Measurements from ENCODE around the gene NID2.

Gene NID2

DNA sequence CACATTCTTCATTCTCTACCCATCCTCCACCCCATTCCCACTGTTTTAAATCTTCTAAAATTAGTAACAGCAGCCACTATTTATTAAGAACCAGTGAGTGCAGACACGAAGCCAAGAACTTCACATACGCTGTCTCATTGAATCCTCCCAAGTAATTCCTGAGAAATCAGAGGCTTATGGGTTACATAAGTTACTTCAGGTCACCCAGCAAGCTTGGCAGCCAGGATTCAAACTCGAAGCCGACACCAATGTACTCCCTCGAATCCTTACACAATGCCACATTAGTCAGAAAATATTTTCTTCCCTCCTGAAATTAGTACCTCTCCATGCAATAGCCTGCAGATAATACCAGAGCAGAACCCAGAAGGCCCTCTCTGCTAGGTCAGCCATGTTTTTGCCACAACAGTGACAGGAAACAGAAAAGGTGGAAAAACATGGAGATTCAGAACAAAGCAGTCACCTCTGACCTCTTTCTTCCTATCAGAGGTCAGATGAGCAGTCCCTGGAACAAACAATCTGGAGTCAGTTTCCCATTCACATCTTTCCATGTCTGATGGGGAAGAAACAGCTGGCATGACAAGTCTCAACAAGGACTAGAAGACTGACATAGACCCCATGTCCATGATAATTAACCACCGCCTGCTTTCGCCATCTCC, 16.4 kb downstream of the NID2 start:
- peak; percentile 96 for DNase-seq

- peak; percentile 94 for DNase-seq
Observed at GRCh38 chr14:52051871-52052270, 17.0 kb downstream of the NID2 start.

- no peak for DNase-seq
Observed at GRCh38 chr14:52051251-52051650, 17.6 kb downstream of the NID2 start.

DNA sequence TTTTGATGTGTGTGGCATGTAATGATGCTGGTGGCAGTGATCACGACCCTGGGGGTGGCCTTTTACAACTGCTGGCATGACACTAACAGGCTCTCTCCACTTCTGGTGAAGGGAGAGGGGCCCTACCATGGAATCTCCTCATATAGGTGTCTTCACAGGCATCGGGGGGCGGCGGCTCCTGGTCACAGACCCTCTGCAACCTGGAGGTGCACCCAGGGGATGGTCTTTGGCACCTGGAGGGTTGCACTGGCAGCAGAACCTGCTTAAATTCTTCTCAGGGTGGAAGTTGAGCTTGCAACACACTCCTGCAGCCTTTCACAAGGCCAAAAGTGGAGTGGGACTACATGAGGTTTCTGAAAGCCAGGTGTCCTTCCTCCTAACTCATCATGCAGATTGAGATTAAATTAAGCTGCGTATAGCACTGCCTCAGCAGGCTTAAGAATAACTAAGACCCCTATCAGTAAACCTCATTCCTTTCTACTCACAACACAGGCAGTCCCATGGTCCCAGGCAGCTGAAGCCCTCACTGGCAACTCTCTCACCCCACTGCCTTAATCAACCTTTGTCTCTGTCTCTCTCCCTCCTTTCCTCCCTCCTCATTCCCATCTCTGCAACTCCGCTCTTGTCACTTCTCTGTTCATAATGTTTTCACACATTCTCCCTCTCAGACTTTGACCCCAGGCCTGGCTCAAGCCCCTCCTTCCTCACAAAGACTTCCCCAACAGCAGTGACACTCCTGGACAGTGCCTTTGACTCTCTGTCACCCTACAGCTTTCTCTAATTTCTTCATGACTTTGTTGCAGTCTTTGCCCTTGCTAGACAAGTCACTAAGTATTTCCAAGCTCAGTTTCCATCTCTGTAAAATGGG, 18.9 kb downstream of the NID2 start:
- DNase-seq, result no peak

- DNase-seq, result no peak
Observed at GRCh38 chr14:52049271-52049670, 19.6 kb downstream of the NID2 start.

DNA sequence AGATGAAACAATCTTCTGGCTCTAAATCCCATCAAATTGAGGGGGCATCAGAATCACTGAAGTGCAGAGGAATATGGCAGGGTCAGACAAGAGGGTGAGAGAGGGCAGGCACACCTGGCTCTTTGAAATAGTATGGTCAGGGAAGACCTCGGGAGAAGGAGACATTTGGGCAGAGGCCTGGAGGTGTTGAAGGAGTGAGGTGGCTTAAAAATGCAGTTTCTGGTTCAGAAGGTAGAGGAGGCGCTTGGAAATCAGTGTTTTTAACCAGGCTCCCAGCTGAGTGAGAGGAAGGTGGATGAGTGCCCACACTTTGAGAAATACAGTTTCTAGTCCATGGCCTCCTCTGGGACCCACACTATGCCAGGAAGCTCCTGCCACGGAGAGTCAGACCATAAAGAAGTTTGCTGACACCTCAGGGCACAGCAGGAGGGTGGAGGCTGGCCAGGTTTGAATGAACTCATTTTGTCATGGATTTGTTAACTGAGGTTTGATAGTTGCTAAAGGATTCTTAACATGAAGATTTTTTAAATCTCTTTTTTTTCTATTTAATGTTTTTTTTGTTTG, 20.1 kb downstream of the NID2 start:
- peak; percentile 80 for DNase-seq

- DNase-seq, result no peak
Observed at GRCh38 chr14:52048116-52048515, 20.7 kb downstream of the NID2 start.

DNA sequence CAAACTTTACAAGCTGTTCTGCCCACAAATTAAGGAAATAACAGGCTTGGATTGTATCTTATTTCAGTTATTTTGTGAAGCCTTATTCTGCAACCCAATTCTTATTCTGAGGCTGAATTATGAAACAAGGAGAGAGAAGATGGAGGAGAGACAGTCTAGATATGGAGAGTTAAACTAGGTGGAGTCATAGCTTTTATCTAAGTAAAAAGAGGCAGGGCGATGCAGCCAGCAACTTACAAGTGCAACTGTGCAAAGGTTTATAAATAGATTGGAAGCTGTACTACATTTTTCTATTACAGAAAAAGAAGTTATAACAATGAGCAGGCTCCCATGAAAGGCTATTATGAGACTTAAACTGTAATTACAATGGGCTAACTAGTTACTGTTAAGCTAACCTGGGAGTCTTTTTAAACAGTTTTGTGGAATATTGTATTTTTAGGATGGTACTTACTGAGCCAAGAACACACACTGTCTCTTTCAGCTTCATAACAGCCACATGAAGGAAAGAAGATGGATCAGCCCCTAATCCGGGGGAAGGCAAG, 22.4 kb downstream of the NID2 start:
- no peak for DNase-seq

DNA sequence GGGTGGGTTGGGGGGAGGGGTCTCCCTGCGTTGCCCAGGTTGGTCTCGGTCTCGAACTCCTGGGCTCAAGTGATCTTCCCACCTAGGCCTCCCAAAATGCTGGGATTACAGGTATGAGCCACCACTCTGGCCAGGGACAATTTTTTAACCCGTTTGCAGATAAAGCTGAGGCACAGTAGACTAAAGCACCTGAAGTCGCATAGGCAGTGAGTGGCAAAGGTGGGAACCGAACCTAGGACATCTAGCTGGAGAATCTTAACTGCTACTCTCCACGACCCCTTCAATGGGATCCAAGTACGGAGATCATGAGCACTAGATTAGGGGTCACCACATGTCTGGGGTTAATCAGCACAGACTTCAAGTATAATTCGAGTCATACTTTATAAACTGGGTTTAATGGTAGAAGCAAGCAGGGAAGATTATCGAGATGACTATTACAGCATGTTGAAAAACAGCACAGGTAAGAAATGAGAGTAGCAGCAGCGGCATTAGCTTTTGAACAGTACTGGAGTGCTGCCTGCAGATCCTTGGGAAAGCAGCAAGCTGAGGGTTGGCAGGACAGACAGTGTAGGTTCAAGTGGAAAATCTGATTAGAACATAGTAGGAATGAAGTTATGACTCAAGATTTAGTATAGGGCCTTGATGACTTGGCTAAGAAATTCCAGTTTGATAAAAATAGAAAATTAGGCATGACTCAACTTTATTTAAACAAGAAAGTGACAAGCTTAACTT, 23.9 kb downstream of the NID2 start:
- DNase-seq, result peak; percentile 92

- no peak for DNase-seq
Observed at GRCh38 chr14:52043690-52044089, 25.2 kb downstream of the NID2 start.

- DNase-seq, result no peak
Observed at GRCh38 chr14:52042371-52043289, 26.2 kb downstream of the NID2 start.

GRCh38 chr14:52040598-52040997, 28.3 kb downstream of the NID2 start:
- no peak for DNase-seq

DNA sequence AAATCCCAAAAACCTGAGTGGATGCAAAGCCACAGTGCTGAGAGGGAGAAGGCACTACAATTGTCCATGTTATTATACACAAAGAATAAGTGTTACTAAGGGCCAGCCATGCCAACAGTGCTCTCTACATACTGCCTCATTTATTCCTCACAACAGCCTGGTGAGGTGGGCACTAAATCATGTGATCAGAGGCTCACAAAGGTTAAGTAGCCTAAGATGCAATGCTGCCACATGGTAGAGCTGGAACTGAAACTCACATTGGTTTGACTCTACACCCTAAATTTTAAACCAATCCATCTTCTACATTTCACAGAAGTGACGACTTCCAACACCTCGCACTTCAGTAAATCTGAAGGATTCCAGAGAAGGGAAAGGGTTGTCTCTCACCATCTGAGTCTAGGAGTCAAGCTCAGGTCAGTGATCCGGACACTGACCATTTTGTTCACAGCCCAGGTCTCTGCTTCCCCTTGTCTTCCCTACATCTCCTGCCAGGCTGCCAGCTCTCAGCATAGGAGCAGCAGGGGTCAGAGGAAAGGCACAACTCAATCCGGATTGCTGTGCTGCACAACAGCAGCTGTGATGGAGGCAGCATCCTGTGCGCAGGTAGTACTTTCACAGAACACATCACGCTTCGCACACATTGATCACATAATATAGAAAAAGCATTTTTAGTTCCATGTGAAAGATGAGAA, 29.6 kb downstream of the NID2 start:
- DNase-seq, result no peak

- peak; percentile 82 for DNase-seq
Observed at GRCh38 chr14:52033101-52033642, 35.7 kb downstream of the NID2 start.

DNA sequence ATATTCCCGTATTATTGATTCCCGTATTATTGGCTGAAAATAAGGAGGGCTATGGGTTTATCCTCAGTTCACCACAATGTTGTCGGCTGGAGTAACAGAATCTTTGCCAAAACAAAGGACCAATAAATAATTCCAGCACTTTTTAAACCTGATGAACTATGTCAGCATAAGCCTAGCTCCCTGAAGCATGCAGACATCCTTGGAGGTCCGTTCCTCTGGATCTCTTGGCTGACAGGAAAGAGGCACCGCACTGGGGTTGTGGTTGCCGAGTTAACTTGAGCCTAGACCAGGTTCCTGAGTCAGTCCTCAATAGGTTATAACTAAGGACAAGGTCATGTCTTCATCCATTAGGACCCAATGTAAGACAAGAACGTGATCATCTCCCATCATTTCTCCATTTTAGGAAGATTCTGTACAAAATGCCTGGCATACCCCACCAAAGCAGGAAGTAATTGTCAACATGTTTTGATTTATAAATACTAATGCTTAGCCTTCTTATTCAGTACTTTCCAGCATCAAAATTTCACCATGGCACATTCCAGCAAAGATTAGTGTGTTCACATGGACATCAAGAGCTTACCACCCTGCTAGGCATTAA, 36.6 kb downstream of the NID2 start:
- peak; percentile 88 for DNase-seq

- peak; percentile 85 for DNase-seq
Observed at GRCh38 chr14:52031781-52032180, 37.1 kb downstream of the NID2 start.

DNA sequence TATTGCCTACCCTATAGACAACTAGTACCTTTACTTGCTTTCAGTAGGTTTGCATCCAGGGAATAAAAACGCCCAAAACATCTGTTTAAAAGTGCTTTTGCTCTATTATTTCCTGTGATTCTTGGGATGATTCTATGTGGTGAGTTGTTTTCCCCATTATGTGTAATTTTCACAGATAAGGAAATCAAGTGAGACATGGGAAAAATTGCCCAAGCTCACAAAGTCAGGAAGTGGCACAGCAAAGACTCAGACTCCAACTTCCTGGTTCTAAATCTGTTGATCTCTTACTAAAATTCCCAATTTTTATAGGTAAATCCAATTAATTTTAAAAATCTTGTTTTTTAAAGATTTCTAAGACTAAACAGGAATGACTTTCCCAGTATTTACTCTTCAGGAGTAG, 39.0 kb downstream of the NID2 start:
- no peak for DNase-seq

DNA sequence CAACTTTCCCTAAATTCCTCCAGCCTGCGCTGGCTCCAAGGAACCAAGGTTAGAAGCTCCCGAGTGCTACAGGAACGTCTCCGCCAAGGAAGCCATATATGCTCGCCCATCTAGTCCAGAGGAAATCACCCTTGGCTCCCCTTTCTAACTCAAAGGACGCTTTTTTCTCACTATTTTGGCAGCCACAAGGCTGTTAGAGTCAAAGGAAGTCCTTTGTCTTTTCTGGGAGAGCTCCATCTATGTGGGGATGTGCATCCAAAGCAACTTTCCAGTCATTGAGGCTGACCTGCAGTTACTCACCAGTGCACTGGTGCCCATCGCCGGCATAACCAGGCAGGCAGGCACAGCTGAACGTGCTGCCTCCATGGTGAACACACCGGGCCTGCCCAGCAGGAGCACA, 42.0 kb downstream of the NID2 start:
- DNase-seq, result no peak

- DNase-seq, result peak; percentile 61
Observed at GRCh38 chr14:52026017-52026660, 42.7 kb downstream of the NID2 start.

- DNase-seq, result peak; percentile 92
Observed at GRCh38 chr14:52025310-52025709, 43.5 kb downstream of the NID2 start.
